HL-60 (cell line): ENCODE results near the gene BSDC1.

Source experiments
- DNase-seq, 2 experiments: peaks; one replicate each; pipeline ENCODE4 v3.0.0-alpha.2; 2010 to 2020; ENCODE audit warnings: low read depth in 1 of 2, low spot score in 1 of 2
- H3K27ac ChIP-seq: fragments of 250-450 bp; sonication (Bioruptor Pico); replicated peaks from 2 replicates; pipeline ENCODE4 v1.5.1; 2020; ENCODE audit warnings: mild to moderate bottlenecking, moderate library complexity
- H3K27me3 ChIP-seq: fragments of 250-450 bp; sonication (Bioruptor Pico); 2 replicates; pipeline ENCODE4 v1.5.1; 2021; ENCODE audit warnings: mild to moderate bottlenecking, moderate library complexity; ENCODE audit not compliant: insufficient read depth, poor library complexity, severe bottlenecking
- H3K4me3 ChIP-seq: replicated peaks from 2 replicates; pipeline ENCODE4 v1.5.1; 2011; ENCODE audit warnings: mild to moderate bottlenecking, control low read depth, low read length; ENCODE audit not compliant: insufficient read depth
- CTCF ChIP-seq: IDR thresholded peaks from one replicate; pipeline ENCODE4 v1.5.1; 2011; ENCODE audit warnings: low read length, control low read depth, inconsistent platforms; ENCODE audit not compliant: insufficient read depth
- GABPA ChIP-seq: IDR thresholded peaks from 2 replicates; pipeline ENCODE4 v1.6.1; 2012; ENCODE audit warnings: low read depth
- POLR2AphosphoS5 ChIP-seq: IDR thresholded peaks from 2 replicates; pipeline ENCODE4 v1.6.1; 2012; ENCODE audit warnings: low read depth
- SPI1 ChIP-seq: IDR thresholded peaks from 2 replicates; pipeline ENCODE4 v1.6.1; 2012; ENCODE audit warnings: low read depth, mild to moderate bottlenecking, borderline replicate concordance
- TF ChIP-seq, protein P1 (sequence below): IDR thresholded peaks from 2 replicates; pipeline ENCODE4 v1.6.1; 2012; ENCODE audit warnings: low read depth; ENCODE audit not compliant: insufficient replicate concordance

Gene BSDC1

GRCh38 chr1:32339363-32339978 is 54.8 kb downstream of the BSDC1 start:
- no peaks in the 10 kb centered on the region for H3K27me3 ChIP-seq
- DNase-seq = peak; percentile 57 to 73
- no peak overlapping the region for H3K27ac ChIP-seq
- no peak for TF ChIP-seq POLR2AphosphoS5
- TF ChIP-seq, protein P1, sequence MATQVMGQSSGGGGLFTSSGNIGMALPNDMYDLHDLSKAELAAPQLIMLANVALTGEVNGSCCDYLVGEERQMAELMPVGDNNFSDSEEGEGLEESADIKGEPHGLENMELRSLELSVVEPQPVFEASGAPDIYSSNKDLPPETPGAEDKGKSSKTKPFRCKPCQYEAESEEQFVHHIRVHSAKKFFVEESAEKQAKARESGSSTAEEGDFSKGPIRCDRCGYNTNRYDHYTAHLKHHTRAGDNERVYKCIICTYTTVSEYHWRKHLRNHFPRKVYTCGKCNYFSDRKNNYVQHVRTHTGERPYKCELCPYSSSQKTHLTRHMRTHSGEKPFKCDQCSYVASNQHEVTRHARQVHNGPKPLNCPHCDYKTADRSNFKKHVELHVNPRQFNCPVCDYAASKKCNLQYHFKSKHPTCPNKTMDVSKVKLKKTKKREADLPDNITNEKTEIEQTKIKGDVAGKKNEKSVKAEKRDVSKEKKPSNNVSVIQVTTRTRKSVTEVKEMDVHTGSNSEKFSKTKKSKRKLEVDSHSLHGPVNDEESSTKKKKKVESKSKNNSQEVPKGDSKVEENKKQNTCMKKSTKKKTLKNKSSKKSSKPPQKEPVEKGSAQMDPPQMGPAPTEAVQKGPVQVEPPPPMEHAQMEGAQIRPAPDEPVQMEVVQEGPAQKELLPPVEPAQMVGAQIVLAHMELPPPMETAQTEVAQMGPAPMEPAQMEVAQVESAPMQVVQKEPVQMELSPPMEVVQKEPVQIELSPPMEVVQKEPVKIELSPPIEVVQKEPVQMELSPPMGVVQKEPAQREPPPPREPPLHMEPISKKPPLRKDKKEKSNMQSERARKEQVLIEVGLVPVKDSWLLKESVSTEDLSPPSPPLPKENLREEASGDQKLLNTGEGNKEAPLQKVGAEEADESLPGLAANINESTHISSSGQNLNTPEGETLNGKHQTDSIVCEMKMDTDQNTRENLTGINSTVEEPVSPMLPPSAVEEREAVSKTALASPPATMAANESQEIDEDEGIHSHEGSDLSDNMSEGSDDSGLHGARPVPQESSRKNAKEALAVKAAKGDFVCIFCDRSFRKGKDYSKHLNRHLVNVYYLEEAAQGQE = no peak
- TF ChIP-seq GABPA = no peak
- TF ChIP-seq CTCF = no peak
- TF ChIP-seq SPI1 = peak; percentile 94
- no peak overlapping the region for H3K4me3 ChIP-seq

DNA sequence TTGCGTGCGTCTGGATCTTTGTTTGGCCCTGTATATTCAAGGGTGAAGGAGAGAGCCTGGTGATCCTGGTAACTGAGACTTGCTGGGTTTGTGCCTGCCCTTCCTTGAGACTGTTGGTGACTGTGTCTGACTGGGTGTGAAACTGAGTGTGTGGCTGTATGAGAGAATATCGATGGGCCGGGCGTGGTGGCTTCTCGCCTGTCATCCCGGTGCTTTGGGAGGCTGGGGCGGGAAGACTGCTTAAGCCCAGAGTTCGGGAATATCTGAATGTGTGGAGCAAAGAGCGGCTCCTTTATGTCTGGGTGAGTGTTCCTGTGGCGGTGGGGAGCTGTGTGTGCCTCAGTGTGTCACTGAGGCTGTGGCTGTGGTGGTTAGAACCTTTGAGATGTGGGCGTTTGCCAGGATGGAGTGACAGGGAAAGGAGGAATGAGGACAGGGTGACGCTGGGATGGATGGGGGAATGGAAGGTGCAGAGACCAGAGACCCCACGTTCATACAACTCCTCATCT is 55.5 kb downstream of the BSDC1 start:
- DNase-seq = no peak
- Histone ChIP-seq H3K4me3 (no peak overlapping the region), H3K27ac (peak overlapping the region; percentile 58; the same call in 1 of the 2 replicates), H3K27me3 (no peaks in the 10 kb centered on the region)
- TF ChIP-seq CTCF (no peak), SPI1 (no peak), POLR2AphosphoS5 (no peak), GABPA (no peak)
- TF ChIP-seq, protein P1 = no peak

DNA sequence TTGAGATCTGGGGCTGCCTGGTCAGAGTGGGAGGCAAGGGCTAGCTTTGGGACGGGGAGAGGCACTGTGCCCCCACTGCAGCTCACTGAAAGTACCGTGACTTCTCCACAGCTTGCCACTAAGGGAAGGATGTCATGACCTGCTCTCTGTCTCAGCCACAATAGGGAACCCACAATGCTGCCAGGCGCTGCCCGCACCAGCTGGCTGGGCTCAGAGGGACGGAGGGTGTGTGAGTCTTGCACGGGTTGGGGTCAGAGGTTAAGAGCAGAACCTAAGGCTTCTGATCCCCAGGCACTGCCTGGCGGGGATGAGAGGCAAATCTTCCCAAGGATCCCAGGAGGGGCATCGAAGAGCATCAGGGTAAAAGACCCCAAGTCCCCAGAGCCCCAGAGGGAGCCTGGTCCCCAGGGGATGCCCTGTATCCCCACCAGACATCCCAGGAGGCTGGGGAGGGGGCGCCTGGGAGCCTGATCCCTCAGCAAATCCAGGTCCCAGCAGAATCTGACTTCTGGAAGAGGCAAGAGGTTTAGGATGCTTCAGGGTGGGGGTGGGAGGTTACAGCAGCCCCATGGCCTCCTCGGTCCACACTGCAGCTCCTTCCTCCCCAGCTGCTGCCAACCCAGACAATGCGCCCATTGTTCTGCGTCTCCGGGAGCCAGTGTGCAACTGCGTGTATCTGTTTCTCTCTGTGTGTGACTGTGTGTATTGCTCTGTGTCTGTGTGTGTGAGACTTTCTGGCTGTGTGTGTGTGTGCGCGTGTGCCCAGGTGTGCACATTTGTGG is 56.2 kb downstream of the BSDC1 start:
- peak; percentile 86 to 88 for DNase-seq
- peak overlapping the region; percentile 58 for H3K27ac ChIP-seq

More for the DNA sequence above, 56.2 kb downstream of the BSDC1 start:
- no peak for TF ChIP-seq GABPA
- TF ChIP-seq CTCF = no peak
- TF ChIP-seq SPI1 = peak; percentile 55; the same call in 1 of the 2 replicates
- TF ChIP-seq POLR2AphosphoS5 = peak; percentile 44; the same call in 1 of the 2 replicates
- TF ChIP-seq, protein P1 = no peak
- Histone ChIP-seq H3K27me3 (no peaks in the 10 kb centered on the region), H3K4me3 (no peak overlapping the region)
